Activated effector memory CD4-positive, alpha-beta T cell treated with Interleukin-2 at 50 U/mL for 16 hours (primary cell): Measurements from ENCODE around the gene BICC1.

Experiments used
- DNase-seq: peaks from one replicate; pipeline ENCODE4 v3.0.0-alpha.2; 2020

BICC1 gene

DNA sequence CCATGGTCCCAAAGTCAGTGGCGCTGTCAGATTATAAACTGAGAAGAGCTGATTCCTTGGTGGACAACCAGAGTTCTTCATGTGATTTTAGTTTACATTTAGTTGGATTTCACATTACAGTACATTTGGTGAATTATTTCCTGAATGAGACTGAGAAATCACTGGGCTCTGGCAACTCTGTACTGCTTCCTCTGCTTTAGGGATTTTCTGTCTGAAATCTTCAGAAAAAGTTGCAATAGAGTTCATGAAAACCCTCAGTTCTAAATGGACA is 242.6 kb downstream of the BICC1 start:
- DNase-seq, result no peak

DNA sequence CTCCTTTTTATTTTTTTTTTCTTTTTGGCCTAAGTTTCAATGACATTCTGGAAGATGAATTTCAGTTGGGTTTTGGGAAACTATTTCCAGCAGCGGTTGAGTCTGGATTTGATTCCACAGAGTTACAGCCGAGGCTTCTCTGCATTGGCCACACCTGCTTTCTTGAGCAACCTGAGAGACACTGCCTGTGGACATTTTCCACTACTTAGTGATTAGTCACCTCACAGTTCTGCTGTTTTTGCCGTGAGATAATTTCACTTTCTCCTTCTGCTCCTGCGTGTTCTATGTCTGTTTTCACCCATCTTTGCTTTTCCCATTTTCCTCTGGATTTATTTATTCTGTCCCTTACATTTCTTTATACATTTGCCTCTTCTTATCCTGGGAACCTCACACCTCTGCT is 243.0 kb downstream of the BICC1 start:
- no peak for DNase-seq

DNA sequence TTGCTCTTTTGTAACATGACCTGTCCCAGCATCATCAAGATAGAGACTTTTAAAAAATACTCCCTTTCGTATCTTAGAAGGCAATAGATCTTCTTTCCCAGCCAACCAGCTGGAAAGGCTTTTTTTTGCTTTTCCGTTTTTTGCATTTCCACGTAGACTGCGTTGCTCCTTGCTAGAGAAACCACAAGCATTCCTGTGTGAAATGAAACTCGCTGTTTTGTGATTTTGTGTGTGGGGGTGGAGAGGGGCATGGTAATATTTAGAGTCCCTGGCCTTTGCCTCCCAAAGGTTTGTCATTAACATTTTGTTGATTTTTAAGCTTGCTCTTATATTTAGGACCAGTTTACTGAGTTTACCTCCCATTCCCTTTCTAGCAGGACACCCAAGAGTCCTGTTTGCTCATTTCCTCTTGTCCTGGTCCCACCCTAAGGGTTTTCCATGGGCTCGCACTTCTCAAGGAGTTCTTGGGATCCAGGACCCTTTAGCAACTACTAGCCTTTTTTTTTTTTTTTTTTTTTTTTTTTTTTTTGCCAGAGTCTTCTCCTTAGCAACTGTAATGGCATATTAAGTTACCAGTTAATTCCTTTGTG is 243.6 kb downstream of the BICC1 start:
- no peak for DNase-seq

DNA sequence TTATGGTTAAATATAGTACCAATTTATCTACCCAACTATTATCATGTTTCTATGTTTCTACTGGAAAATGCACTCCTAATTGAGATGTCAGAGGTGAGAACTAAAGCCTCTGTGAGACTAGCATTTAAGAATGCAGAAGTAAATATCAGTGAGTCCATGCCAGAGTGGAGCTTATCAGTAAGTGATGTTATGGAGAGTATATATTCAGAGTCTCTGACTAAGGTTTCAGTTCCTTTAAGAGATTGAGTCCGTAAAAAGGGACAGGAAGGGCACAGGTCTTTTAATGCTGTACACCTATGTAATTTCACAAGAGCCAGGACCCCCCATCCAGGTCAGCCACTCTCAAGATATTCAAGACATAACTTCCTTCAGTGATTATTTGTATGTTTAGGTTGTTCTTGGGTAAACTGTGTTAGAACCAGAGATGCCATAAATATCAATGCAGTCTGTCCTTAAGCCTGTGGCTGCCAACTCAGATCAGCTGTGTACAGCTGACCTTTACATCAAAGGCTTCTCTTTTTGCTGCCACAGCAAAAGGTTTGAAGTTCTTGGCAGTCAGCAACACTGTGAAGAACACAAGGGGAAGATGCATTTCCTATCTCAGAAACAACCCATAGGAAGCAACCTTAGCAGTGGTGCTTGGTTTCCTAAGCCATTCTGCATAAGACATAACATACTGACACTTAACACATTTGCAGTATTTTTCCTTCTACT is 244.8 kb downstream of the BICC1 start:
- no peak for DNase-seq

DNA sequence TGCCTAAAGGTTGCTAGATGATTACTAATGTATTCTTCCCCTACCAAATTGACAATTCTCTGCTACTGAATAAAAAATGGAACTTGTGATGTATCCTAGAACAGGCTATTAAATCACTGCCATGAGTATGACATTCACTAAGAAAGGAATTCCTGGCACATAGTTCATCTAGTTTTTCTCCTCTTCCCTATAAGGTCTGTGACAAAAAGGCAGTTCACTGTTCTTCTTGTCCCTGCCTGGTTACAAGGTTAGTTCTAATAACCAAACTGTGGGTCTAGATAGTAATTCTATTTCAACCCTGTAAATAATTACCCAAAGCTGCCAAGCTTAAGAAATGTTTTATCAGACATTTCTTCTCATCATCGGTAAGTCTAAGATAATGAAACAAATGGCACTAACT is 245.6 kb downstream of the BICC1 start:
- no peak for DNase-seq

DNA sequence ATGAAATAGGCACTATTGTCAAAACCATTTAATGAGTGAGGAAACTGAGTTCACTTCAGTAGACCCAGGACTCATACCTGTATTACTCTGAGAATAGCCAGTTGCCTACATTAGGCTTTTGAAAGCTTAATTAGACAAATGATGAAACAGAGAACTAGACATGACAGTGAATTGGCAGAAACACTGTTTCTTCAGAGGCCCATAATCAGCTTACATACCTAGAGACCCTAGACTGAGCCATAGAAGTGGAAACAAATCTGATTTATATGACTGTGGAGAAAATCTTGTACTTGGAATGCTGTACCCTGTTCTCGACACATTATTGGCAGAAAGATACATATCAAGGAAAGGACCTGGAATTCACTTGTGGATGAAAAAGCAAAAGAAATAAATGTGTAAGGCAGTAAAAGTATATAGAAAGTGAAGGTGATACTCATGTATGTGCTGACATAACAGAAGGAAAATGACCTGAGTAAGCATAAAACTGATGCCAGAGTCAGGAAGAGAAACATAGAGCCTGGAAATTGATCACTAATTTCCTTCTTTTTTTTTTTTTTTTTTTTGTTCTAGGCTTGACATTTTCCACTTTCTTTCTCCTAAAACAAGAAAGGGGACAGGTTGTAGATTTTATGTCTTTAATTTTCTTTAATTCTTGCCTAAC is 251.5 kb downstream of the BICC1 start:
- DNase-seq, result no peak

DNA sequence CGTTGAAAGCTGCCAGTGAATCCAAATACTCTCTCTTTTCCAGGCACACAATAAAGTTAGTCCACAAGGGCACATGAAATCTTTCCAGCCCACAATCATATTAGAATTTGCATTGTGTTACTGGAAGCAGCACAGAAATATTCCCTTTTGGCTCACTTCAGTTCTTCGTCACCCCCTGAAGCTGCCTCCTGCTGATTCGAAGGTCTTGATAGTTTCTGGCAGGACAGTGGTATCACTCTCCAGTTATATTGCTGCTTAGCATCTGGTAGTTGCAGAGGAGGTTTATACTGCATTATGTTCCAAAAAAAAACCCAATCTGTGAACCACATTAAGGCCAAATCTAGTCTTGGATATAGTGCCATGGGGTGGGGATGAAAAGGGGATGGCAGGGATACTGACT is 253.2 kb downstream of the BICC1 start:
- DNase-seq, result no peak

DNA sequence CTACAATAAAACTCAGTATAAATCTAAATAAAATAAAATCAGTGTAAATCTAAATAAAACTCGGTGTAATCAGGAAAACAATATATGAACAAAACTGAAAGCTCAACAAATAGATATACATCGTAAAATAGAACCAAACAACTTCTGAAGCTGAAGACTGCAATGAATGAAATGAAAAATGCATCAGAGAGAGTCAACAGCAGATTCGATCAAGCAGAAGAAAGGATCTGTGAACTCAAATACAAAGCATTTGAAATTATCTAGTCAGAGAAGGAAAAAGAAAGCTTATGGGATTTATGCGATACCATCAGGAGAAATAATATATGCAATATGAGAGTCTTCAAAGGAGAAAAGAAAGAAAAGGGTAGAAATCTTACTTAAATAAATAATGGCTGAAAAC is 255.0 kb downstream of the BICC1 start:
- no peak for DNase-seq

DNA sequence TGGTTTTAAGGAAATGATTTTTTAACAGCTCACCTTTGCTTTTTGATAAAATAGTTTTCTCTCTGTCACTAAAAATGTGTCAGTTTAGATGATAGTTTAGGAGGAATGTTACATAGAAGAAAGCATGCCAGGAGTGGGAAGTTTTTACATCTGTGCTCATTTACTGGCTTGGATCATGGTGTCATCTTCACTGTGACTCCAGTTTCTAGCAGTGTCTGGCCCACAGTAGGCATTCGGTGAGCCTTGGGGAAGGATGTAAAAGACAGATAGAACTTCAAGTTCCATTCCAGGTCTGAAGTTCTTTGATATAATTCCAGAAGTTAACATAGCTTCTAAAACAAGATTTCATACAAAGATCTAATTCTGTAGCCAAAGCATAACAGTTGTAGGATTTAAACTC is 259.2 kb downstream of the BICC1 start:
- DNase-seq, result no peak

DNA sequence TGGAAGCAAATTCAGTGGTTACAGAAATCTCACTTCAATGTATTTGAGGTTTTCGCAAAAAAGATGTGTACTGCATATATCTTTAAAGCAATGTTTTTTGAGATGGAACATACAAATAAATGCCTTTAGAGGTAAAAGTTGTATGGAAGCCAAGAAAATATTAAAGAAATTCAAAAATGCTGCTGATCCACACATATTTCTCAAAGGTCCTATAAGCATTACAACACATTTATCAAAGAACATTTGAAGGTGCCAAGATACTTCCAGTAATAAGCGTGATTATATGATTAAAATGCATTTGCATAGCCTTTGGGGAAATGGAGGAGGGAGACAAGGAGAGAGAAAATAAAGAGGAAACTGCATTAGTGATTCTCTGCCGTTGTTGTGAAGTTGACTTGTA is 260.1 kb downstream of the BICC1 start:
- DNase-seq, result no peak

DNA sequence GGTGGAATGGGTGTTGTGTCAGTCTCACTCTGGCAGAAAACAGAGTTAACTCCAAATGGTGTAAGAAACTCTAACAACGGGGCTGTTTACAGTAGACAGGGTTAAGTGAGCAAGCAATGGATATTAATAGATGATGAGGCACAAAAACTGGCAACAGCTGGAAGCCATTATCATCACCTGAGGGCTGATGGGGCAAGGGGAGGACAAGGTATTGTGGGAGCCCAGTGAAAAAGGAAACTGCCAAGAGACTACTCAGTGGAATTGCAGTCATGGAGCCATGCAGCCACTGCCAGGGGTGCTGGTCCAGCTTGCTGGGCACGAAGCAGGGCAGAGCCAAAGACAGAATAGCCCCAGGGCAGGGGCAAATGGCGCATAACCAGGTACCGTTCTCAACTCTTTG is 260.7 kb downstream of the BICC1 start:
- DNase-seq, result no peak

DNA sequence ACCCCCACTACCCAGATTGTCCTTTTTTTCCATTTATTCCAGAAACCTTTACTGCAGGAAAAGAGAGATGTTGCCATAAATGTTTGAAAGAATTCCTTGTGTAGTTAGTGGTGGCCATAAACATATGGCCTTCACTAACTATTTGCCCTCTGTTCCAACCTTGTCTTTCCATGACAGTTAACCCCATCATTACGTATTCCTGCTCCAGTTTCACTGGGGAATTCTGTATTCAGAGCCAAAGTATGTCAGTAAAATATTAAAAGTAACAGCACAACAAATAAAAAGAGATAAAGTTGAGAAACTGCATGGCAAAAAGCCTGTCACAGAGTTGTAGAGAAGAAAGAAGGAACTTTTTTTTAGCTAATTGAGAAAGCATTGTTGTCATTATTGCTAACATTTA is 261.3 kb downstream of the BICC1 start:
- no peak for DNase-seq

DNA sequence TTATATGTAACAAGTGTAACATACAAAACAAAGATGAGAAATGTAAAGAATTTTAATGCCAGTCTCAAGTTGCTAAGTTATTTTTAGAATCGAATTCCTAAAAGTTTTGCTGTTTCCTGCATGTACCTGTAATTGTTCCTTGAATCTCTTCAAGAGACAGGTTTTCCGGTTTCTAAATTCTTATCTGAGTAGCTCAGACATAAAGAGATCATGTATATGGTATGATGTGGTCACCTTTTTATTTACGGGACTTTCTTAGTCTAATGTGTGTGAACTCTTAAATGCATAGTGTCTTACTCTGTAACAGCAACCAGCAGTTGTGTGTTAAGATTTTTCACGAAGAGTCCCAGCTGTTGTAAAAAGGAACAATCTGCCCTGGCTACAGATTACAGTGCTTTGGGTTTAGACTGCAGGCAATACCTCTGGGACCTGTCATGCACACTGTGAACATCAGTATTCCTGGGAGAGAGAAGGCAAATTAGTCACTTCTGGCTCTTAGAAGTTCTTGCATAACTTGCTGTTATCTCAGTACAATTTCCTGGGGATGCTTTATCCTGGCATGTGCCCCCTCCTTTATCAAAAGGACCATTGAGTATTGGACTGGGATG is 263.4 kb downstream of the BICC1 start:
- no peak for DNase-seq

DNA sequence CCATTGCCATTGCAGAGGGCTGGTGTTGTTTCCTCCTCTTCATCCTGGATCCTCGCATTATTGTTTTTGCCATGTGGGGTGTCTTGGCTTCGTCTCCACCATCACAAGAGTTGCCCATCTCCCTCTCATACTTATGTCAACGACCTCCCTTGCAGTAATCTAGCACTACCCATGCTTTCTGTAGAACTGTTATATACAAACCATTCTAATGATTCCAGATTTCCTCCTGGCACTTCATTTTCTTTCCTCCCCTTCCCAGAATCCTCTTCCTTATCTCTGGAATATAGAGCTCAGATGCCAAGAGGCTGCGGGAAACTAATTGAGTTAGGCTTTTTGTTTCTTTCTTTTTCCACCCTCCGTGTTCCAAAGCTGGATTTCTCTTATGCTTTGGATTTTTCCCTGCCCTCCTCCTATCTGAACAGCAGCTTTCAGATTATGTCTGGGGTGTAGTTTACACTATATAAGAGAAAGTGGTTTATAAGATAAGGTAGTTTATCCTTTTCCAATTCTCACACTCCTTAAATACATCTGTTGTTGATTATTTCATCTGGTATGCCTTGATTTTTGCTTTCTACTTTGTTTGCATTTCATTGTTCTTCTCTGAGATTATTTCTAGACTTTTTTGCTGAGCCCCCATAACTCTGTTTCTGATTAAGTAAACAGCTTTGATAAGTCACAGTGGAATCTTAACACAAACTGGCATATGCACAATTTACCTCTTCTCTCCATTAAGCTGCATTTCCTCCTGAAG is 264.1 kb downstream of the BICC1 start:
- DNase-seq, result no peak

DNA sequence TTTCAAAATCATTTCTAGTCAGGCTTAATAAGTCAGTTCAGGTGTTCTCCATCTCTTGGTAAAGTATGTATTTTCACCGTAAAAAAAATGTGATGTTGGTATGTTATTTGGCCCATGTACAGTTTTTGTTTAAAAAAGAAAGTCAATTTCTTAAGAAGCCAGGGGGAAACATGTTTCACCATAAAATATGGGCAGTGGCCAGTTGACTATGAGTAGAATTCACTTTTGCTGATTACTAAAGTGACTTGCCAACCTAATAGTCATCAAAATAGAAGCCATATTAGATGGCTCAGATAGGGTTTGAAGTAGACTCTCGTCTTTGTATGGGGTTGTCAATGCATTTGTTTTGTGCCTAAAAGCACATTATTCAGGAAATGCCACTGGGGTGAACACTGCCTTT is 266.3 kb downstream of the BICC1 start:
- DNase-seq, result no peak

DNA sequence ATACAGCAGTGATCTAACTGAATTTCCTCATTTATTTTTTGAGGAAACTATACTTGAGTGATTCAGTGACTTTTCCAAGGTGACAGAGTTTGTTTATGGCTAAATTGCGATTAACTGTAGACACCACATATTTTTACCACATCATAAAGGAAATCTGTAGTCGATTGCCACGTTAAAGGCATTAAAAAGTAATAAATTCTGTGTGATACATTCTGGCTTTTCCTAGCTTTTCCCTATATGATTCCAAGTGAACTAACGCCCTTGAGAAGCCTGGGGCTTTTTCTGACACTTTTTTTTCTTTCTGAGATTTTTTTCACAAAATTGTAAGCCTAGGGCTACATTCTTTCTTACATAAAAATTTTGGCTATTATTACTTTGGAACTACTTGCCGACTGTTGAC is 266.9 kb downstream of the BICC1 start:
- no peak for DNase-seq

DNA sequence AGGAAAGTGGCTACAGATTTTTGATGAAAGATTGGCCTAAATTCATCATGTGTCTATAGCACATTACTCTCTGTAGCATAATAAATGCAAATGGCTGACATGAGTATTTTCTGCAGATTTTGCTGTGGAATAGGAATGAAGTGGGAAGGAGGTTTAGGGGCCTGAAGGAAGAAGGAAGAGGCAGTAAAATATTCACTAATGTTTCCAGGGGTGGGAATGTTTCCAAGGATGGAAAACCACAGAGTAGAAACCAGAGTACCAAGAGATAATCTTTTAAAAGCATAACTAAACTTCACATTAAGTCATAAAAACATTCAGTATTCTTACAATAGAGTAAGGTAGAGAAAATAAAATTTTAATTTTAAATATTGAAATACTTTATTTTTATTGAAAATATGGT is 267.8 kb downstream of the BICC1 start:
- DNase-seq, result no peak

DNA sequence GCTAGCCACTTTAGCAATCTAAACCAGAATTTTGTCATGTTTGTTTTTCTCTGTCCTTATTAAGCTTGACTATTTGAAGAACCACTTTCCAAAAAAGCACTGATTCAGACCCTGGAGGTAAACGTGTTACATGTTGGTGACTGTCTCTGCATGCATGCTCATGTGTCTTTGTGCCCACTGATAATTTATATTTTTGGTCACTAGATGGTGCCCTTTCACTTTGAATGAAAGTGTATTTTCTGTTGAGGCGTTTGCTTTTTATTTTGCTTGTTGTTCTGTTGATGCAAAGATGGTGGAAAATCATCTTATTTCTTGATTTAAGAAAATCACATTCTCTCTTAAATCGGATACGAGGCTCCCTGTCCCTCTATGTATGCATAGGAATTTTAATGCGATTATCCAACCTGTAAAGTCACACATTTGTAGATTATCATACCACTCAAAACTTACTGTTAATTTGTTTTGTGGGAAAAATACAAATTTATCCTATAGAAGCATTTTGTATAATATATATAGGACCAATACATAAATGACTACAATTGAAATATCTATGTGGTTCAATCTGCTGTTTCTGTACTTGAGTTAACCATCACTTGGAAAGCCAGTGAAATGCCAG is 269.3 kb downstream of the BICC1 start:
- DNase-seq, result no peak

DNA sequence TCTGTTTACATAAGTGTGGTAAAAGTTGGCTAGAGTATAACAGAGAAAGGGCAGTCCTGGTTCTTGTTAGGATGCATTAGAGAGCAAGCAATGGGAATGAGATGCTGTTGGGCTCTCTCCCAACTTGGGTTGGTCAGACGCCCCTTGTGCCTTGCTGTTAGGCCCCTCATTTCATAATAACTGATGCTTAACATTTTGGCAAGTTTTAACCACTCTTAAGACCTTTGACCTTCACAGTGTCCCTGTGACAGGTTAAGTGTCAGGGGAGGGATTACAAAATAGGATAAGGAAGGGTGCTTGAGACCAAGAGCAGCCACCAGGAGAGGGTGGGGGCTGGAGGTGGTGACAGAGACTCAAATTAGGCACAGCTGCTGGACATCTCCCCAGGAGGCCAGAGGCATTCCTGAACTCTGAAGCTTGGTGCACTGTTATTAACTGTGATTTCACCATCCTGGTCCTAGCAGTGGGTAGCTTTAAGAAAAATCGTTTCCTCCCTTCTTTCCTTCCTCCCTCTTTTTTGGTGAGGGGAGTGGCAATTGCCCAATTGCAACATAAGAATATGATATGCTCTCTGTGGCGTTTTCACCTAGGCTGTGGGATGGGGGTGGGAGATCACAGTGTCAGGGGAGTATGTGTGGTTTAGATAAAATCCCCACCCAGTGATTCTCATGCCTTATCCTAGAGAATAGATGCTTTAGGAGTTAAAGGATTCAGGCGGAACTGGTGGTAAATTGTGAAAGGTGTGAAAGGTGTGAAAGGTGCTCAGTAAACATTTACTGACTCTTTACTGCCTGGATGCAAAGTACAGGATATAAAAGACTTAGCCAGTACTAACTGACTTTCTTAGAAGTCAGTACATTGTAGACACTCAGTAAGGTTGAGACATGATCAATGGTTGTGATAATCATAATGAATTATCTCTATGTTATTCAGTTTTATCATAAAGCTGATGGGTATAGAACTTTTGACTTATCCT is 270.5 kb downstream of the BICC1 start:
- DNase-seq, result no peak

DNA sequence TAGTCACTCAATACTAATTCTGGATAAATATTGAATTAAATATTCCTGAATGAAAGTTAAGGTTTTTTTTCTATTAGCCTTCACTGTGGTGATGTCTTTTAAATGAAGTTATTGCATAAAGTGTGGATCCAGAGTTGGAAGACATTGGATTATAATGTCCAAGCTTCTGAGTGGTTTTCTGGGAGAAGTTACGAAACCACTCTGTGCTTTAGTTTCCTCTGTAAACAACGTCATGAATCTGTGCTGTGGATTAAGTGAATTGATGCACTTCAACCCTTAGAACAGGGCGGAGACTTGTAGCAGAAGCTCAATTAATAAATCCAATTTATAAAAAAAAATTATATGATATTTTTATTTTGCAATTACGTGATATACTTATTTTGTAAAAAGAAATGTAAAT is 271.7 kb downstream of the BICC1 start:
- no peak for DNase-seq

DNA sequence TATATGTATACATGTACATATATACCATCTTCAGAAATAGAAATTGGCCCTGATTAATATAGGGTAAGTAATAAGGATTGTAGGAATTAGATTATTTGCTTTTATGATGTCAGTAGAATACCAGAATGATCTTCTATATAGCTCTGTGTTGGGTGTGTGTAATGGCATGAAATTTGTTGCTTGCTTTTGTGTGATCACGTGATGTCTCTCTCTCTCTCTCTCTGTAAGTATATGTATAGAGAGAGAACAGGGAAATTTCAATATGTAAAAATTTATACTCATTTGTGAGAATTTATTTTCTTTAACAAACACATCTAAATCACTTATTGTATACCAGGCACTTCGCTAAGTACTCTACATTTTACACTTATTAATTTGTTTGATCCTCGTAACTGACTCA is 272.7 kb downstream of the BICC1 start:
- DNase-seq, result no peak

DNA sequence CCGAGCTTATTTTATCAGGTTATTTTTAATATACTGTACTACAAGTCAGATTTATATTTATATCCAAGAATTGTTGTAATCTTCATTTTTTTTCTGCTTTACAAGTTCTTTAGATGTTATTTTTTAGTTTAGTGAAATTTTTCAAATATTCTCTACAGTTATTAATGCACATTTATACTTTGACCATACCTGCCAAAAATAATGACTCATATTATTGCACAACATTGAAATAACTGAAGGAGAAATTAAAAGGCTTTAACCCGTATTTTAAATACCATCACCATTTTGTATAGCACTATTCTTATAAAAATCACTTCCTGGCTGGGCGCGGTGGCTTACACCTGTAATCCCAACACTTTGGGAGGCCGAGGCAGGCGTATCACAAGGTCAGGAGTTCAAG is 278.5 kb downstream of the BICC1 start:
- no peak for DNase-seq
